GM12878 (cell line): ENCODE data around the gene FAM228B. TPM values are rescaled to one million over a fixed set of nuclear protein-coding genes. Genes with fewer than 3 reads are reported as not detected.
A peak's percentile ranks its signal among the peaks of the same experiment; 100 is the strongest.

Experiments used
- KAT2A ChIP-seq: conservative IDR thresholded peaks from 2 replicates; pipeline ENCODE4 v1.6.1; 2011; ENCODE audit warnings: low read depth, low read length; ENCODE audit not compliant: control insufficient read depth
- NBN ChIP-seq: fragments of 450-650 bp; IDR thresholded peaks from 2 replicates; pipeline ENCODE4 v1.6.1; 2016
- POU2F2 ChIP-seq: IDR thresholded peaks from 3 replicates; pipeline ENCODE4 v1.6.1; 2011; ENCODE audit warnings: low read depth, mild to moderate bottlenecking, low read length, borderline replicate concordance
- SMAD5 ChIP-seq: IDR thresholded peaks from 2 replicates; pipeline ENCODE4 v1.6.1; 2016; ENCODE audit warnings: antibody characterized with exemption, low read depth
- WRNIP1 ChIP-seq: IDR thresholded peaks from 2 replicates; pipeline ENCODE4 v1.6.1; 2011; ENCODE audit warnings: low read depth, low read length, improper control_type of control experiment, borderline replicate concordance
- polyA plus RNA-seq, 11 experiments: library from polyadenylated mRNA; depleted of rRNA in 4 of 11; unstranded in 6 of 11; stranded (reverse) in 5 of 11; fragments of >200 nt; fragmentation: Nextera tagmentation in 4 of 11; fragmentation: Illumina TruSeq in 1 of 11; extraction: Ambion mirVana in 4 of 11; extraction: Trizol in 1 of 11; gene quantifications; 1 replicate in 1 of 11; 2 replicates in 10 of 11; pipeline versions ENCODE4 v1.2.1 to v1.2.3, GENCODE V29; 2011 to 2016; ENCODE audit warnings: inconsistent platforms in 2 of 11, missing spikeins in 2 of 11, low read depth in 1 of 11
- total RNA-seq, 4 experiments: library from RNA; depleted of rRNA in 3 of 4; stranded (reverse); fragments of >200 nt in 3 of 4; fragmentation: Illumina TruSeq in 1 of 4; extraction: Trizol in 1 of 4; gene quantifications; 2 replicates each; pipeline versions ENCODE4 v1.2.1 to v1.2.3, GENCODE V29; 2013 to 2021
- TF ChIP-seq, protein P1 (sequence below): fragments of 150-350 bp; IDR thresholded peaks from 2 replicates; pipeline ENCODE4 v1.6.1; 2014; ENCODE audit warnings: mild to moderate bottlenecking, low read depth, low read length
- TF ChIP-seq, protein P2 (sequence below): fragments of 450-650 bp; IDR thresholded peaks from 2 replicates; pipeline ENCODE4 v1.6.1; 2014; ENCODE audit warnings: mild to moderate bottlenecking
- TF ChIP-seq, protein P3 (sequence below): IDR thresholded peaks from 2 replicates; pipeline ENCODE4 v1.6.1; 2011; ENCODE audit warnings: low read depth, low read length, improper control_type of control experiment, borderline replicate concordance
- TF ChIP-seq, protein P4 (sequence below): IDR thresholded peaks from 2 replicates; pipeline ENCODE4 v1.6.1; 2011; ENCODE audit warnings: mild to moderate bottlenecking, low read depth, low read length, moderate library complexity; ENCODE audit not compliant: insufficient replicate concordance

Gene FAM228B
- total and polyA plus RNA-seq, 10 of the 15 experiments (the other 5 are each of a cell fraction or from before 2014, with no cell fraction given) = 3.9 to 11.0 (median 7.5) TPM

DNA sequence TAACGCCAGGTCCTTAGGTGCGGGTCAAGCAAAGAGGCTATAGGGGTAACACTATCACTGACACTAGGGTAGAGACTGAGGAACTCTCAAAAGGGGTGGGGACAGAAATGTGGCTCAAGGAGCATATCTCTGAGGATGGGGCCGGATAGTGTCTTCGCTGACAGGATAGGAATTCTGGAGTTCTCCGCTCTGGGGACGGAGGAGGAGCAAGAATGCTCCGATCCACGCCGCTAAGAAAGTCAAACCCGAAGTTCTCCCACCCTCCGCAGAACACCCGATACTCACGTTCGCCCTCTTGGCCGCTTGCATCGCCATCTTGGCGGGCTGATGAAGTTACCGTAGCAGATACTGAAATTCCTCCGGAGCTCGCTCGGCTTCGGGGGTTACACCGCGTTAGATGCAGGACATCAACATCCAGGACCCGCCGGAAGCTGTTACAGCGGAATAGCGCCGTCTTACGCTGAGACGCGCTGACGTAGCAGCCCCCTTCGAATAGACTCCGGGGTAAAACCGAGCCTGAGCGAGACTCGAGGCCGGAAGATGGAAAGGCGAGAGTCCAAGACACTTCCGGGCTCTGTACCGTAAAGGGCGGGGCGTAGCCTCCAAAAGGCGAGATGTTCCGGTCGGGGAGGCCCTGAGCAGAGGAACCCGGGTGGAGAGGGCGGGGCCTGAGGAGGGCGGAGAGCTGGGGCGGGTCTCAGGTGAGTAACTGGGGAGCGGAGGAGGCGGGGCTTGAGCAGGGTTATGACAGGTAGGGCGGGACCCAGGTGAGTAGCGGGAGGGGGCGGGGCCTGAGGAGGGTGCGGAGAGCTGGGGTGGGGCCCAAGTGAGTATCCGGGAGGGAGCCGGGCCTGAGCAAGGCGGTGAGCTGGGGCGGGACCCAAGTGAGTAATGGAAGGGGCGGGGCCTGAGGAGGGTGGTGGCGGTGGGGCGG is 47.1 kb upstream of the FAM228B start, which contains the start of gene SF3B6 (continued):
- TF ChIP-seq, protein P1, sequence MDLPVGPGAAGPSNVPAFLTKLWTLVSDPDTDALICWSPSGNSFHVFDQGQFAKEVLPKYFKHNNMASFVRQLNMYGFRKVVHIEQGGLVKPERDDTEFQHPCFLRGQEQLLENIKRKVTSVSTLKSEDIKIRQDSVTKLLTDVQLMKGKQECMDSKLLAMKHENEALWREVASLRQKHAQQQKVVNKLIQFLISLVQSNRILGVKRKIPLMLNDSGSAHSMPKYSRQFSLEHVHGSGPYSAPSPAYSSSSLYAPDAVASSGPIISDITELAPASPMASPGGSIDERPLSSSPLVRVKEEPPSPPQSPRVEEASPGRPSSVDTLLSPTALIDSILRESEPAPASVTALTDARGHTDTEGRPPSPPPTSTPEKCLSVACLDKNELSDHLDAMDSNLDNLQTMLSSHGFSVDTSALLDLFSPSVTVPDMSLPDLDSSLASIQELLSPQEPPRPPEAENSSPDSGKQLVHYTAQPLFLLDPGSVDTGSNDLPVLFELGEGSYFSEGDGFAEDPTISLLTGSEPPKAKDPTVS = peak; percentile 64; the same call in 1 of the 2 replicates
- TF ChIP-seq POU2F2 = peak; percentile 89; the same call in 1 of the 3 replicates
- peak; percentile 81; the same call in 1 of the 2 replicates for TF ChIP-seq SMAD5
- TF ChIP-seq, protein P2, sequence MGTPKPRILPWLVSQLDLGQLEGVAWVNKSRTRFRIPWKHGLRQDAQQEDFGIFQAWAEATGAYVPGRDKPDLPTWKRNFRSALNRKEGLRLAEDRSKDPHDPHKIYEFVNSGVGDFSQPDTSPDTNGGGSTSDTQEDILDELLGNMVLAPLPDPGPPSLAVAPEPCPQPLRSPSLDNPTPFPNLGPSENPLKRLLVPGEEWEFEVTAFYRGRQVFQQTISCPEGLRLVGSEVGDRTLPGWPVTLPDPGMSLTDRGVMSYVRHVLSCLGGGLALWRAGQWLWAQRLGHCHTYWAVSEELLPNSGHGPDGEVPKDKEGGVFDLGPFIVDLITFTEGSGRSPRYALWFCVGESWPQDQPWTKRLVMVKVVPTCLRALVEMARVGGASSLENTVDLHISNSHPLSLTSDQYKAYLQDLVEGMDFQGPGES = peak; percentile 54
- TF ChIP-seq WRNIP1 = 0 out of 2 replicates have a peak, but pooled peaks have one; percentile 93
- no peak for TF ChIP-seq KAT2A
- TF ChIP-seq, protein P3, sequence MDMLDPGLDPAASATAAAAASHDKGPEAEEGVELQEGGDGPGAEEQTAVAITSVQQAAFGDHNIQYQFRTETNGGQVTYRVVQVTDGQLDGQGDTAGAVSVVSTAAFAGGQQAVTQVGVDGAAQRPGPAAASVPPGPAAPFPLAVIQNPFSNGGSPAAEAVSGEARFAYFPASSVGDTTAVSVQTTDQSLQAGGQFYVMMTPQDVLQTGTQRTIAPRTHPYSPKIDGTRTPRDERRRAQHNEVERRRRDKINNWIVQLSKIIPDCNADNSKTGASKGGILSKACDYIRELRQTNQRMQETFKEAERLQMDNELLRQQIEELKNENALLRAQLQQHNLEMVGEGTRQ = no peak
- TF ChIP-seq, protein P4, sequence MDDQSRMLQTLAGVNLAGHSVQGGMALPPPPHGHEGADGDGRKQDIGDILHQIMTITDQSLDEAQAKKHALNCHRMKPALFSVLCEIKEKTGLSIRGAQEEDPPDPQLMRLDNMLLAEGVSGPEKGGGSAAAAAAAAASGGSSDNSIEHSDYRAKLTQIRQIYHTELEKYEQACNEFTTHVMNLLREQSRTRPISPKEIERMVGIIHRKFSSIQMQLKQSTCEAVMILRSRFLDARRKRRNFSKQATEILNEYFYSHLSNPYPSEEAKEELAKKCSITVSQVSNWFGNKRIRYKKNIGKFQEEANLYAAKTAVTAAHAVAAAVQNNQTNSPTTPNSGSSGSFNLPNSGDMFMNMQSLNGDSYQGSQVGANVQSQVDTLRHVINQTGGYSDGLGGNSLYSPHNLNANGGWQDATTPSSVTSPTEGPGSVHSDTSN = peak; percentile 23
- TF ChIP-seq NBN = peak; percentile 98
